ENCODE results near the gene FBXO17.

FBXO17 gene

GRCh38 chr19:38985262-38985661 is 9.7 kb upstream of the FBXO17 start:
- no peak for DNase-seq (ENCODE audit: low read depth)
- TF ChIP-seq, protein P1, sequence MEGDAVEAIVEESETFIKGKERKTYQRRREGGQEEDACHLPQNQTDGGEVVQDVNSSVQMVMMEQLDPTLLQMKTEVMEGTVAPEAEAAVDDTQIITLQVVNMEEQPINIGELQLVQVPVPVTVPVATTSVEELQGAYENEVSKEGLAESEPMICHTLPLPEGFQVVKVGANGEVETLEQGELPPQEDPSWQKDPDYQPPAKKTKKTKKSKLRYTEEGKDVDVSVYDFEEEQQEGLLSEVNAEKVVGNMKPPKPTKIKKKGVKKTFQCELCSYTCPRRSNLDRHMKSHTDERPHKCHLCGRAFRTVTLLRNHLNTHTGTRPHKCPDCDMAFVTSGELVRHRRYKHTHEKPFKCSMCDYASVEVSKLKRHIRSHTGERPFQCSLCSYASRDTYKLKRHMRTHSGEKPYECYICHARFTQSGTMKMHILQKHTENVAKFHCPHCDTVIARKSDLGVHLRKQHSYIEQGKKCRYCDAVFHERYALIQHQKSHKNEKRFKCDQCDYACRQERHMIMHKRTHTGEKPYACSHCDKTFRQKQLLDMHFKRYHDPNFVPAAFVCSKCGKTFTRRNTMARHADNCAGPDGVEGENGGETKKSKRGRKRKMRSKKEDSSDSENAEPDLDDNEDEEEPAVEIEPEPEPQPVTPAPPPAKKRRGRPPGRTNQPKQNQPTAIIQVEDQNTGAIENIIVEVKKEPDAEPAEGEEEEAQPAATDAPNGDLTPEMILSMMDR (IDR thresholded peaks at IDR 0.05; ENCODE audit: low read depth, low read length): no peak
- TF ChIP-seq MAX (IDR thresholded peaks at IDR 0.05; ENCODE audit: low read depth, low read length): no peak
- no peak for TF ChIP-seq POLR2A (IDR thresholded peaks at IDR 0.05; ENCODE audit: extremely low read depth, insufficient read length)
- no peak for TF ChIP-seq MYC (IDR thresholded peaks at IDR 0.05; ENCODE audit: low read depth, low read length)
- H3K4me3 ChIP-seq (ENCODE audit: low read depth, low read length): no peak overlapping the region

DNA sequence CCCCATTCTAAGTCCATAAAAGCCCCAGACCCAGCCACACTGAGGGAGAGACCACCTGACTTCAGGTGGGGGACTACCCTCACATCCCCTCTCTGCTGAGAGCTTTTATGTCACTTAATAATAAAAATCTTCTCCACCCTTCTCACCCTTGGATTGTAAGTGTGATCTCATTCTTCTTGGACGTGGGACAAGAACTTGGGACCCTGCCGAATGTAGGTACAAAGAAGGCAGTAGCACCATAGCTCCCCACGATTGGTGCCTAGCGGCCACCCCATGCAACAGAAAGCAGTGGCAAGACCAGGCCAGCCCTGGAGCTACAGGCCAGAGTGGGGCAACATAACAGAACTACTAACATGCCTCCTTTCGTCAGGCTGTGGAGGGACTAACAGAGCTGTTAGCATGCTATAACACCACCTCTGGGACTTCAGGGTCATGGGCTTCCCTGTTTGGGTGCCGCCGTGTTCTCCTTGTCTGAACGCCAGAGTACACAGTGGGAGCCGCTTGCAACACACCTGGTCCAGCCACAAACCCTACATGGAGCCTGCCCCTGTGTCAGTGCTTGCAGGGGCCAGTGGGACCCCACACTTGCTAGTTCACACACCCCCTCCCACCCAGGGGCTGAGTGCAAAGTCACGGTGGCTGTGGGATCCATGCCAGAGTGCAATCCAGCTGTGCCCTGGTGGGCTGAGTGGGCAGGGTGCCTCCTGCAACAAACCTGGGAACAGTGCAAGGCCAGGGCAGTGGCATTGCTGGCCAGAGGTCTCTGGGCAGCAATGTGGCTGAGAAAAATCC is 5.2 kb upstream of the FBXO17 start:
- no peak for DNase-seq (ENCODE audit: low read depth)
- TF ChIP-seq, protein P1 (IDR thresholded peaks at IDR 0.05; ENCODE audit: low read depth, low read length): no peak
- TF ChIP-seq POLR2A (IDR thresholded peaks at IDR 0.05; ENCODE audit: extremely low read depth, insufficient read length) (no peak), MAX (IDR thresholded peaks at IDR 0.05; ENCODE audit: low read depth, low read length) (no peak), MYC (IDR thresholded peaks at IDR 0.05; ENCODE audit: low read depth, low read length) (no peak)
- no peak overlapping the region for H3K4me3 ChIP-seq (ENCODE audit: low read depth, low read length)

DNA sequence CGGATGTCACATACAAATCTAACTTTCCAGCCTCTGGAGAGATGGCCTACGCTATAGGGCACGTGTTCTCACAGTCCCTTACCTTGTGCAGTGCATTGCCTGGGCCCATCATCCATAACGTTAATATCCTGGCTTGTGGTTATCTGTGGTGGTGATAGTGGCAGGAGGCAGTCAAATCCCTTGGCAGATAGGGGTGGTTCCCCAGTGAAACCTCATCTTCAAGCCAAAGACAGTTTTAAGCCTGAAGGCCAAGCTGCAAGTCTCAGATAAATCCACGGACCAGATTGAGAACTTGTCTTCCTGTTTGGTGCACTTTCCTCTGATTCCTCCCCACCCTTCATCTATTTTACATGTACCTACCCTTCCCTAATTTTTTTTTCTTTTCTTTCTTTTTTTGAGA is 4.3 kb upstream of the FBXO17 start:
- DNase-seq (ENCODE audit: low read depth): no peak
- H3K4me3 ChIP-seq (ENCODE audit: low read depth, low read length): no peak overlapping the region
- TF ChIP-seq MAX (IDR thresholded peaks at IDR 0.05; ENCODE audit: low read depth, low read length) (no peak), MYC (IDR thresholded peaks at IDR 0.05; ENCODE audit: low read depth, low read length) (no peak), POLR2A (IDR thresholded peaks at IDR 0.05; ENCODE audit: extremely low read depth, insufficient read length) (no peak)
- TF ChIP-seq, protein P1 (IDR thresholded peaks at IDR 0.05; ENCODE audit: low read depth, low read length): no peak

GRCh38 chr19:38978326-38978689 is 2.8 kb upstream of the FBXO17 start:
- no peak for DNase-seq (ENCODE audit: low read depth)
- H3K4me3 ChIP-seq (ENCODE audit: low read depth, low read length): no peak overlapping the region
- TF ChIP-seq, protein P1 (IDR thresholded peaks at IDR 0.05; ENCODE audit: low read depth, low read length): no peak
- TF ChIP-seq MAX (IDR thresholded peaks at IDR 0.05; ENCODE audit: low read depth, low read length): no peak
- TF ChIP-seq MYC (IDR thresholded peaks at IDR 0.05; ENCODE audit: low read depth, low read length): no peak
- no peak for TF ChIP-seq POLR2A (IDR thresholded peaks at IDR 0.05; ENCODE audit: extremely low read depth, insufficient read length)

- TF ChIP-seq POLR2A (IDR thresholded peaks at IDR 0.05; ENCODE audit: extremely low read depth, insufficient read length): no peak
- no peak for TF ChIP-seq MAX (IDR thresholded peaks at IDR 0.05; ENCODE audit: low read depth, low read length)
- TF ChIP-seq, protein P1 (IDR thresholded peaks at IDR 0.05; ENCODE audit: low read depth, low read length): no peak
- no peak for TF ChIP-seq MYC (IDR thresholded peaks at IDR 0.05; ENCODE audit: low read depth, low read length)
- no peak for DNase-seq (ENCODE audit: low read depth)
- H3K4me3 ChIP-seq (ENCODE audit: low read depth, low read length): no peak overlapping the region
Measured at GRCh38 chr19:38977445-38978325, 2.1 kb upstream of the FBXO17 start.
